Activated CD8-positive, alpha-beta T cell treated with anti-CD3 and anti-CD28 coated beads, Interleukin-2, amount 10 ng/mL, durations not matched to agents 7 days and 5 days (primary cell): Measurements from ENCODE around the gene EPO. TPM values are rescaled to one million over a fixed set of nuclear protein-coding genes. Genes with fewer than 3 reads are reported as not detected.

Source experiments
- ATAC-seq: fragments of 150-1000 bp; cut with Tn5 transposase; one replicate; pipeline ENCODE4 v1.10.0; 2021; ENCODE audit warnings: moderate library complexity
- CTCF ChIA-PET: fragments of 350-600 bp; sonication (Branson Sonifier 250); formaldehyde crosslinking; loops from one replicate; lab custom pipeline; 2021; ENCODE audit warnings: antibody characterized with exemption; lab: Charles Lee
- POLR2A ChIA-PET: fragments of 350-600 bp; sonication (Branson Sonifier 250); formaldehyde crosslinking; loops from one replicate; lab custom pipeline; 2021; ENCODE audit warnings: antibody characterized with exemption; lab: Charles Lee
- DNase-seq: peaks from one replicate; pipeline ENCODE4 v3.0.0-alpha.2; 2020
- H3K27ac Mint-ChIP-seq: one replicate; pipeline ENCODE4 v1.8.0; 2021; ENCODE audit warnings: mild to moderate bottlenecking, mixed read lengths
- H3K27me3 Mint-ChIP-seq: one replicate; pipeline ENCODE4 v1.8.0; 2021; ENCODE audit warnings: low read depth, mixed read lengths
- H3K36me3 Mint-ChIP-seq: one replicate; pipeline ENCODE4 v1.8.0; 2021; ENCODE audit warnings: low read depth, mixed read lengths
- H3K4me1 Mint-ChIP-seq: one replicate; pipeline ENCODE4 v1.8.0; 2021; ENCODE audit warnings: low read depth, mixed read lengths
- H3K4me3 Mint-ChIP-seq: one replicate; pipeline ENCODE4 v1.8.0; 2021; ENCODE audit warnings: mild to moderate bottlenecking, mixed read lengths
- H3K9me3 Mint-ChIP-seq: one replicate; pipeline ENCODE4 v1.8.0; 2022; ENCODE audit warnings: mixed read lengths; ENCODE audit not compliant: insufficient read depth
- total RNA-seq, 2 experiments: library from RNA; stranded (reverse); gene quantifications; one replicate each; pipeline ENCODE4 v1.2.3, GENCODE V29; 2021

EPO gene
- total RNA-seq, 2 experiments from 2014 or later = not detected

- DNase-seq = no peak
- POLR2A ChIA-PET = interaction anchor here (1.1 to 1.7 kb wide), 2 partner anchors 9 to 68 kb away, joined by 3 to 5 read pairs; no protein-coding TSS in a partner anchor
- Mint-ChIP-seq H3K36me3 (peaks cover 31% of the 10 kb centered on the region), H3K27me3 (no peaks in the 10 kb centered on the region), H3K4me3 (no peak overlapping the region), H3K27ac (no peak overlapping the region), H3K4me1 (peaks cover 20% of the 10 kb centered on the region), H3K9me3 (no peaks in the 10 kb centered on the region)
- CTCF ChIA-PET = interaction anchor here (0.8 to 6.1 kb wide), 4 partner anchors 8 to 124 kb away, joined by 3 to 38 read pairs (median 7); partner anchors contain the start of gene POP7
- ATAC-seq = no peak
These were observed 36.4 kb upstream of the EPO start for GRCh38 chr7:100683659-100684533.

- H3K4me1 Mint-ChIP-seq = peaks cover 20% of the 10 kb centered on the region
- ChIA-PET CTCF (interaction anchor here (0.8 to 6.1 kb wide), 3 partner anchors 8 to 72 kb away, joined by 3 to 38 read pairs (median 3); partner anchors contain the start of gene MOSPD3), POLR2A (interaction anchor here (1.4 kb wide), 1 partner anchor 7 kb away, joined by 4 read pairs; no protein-coding TSS in a partner anchor)
- H3K27ac Mint-ChIP-seq = no peak overlapping the region
- no peaks in the 10 kb centered on the region for H3K27me3 Mint-ChIP-seq
- peaks cover 30% of the 10 kb centered on the region for H3K36me3 Mint-ChIP-seq
- ATAC-seq = no peak
- H3K9me3 Mint-ChIP-seq = no peaks in the 10 kb centered on the region
- H3K4me3 Mint-ChIP-seq = no peak overlapping the region
- no peak for DNase-seq
These were observed 35.7 kb upstream of the EPO start for GRCh38 chr7:100684534-100685042.

- ChIA-PET CTCF (interaction anchor here (0.8 to 6.1 kb wide), 3 partner anchors 7 to 73 kb away, joined by 3 to 38 read pairs (median 3); partner anchors contain the start of gene MOSPD3), POLR2A (interaction anchor here (1.4 kb wide), 1 partner anchor 8 kb away, joined by 4 read pairs; no protein-coding TSS in a partner anchor)
- no peak for ATAC-seq
- H3K4me3 Mint-ChIP-seq = no peak overlapping the region
- DNase-seq = no peak
- no peaks in the 10 kb centered on the region for H3K9me3 Mint-ChIP-seq
- no peak overlapping the region for H3K27ac Mint-ChIP-seq
- peaks cover 18% of the 10 kb centered on the region for H3K4me1 Mint-ChIP-seq
- H3K36me3 Mint-ChIP-seq = peaks cover 27% of the 10 kb centered on the region
- no peaks in the 10 kb centered on the region for H3K27me3 Mint-ChIP-seq
These were observed 35.1 kb upstream of the EPO start for GRCh38 chr7:100685049-100685605.

- Mint-ChIP-seq H3K36me3 (peaks cover 27% of the 10 kb centered on the region), H3K4me3 (no peak overlapping the region), H3K27ac (no peak overlapping the region), H3K27me3 (no peaks in the 10 kb centered on the region), H3K9me3 (no peaks in the 10 kb centered on the region), H3K4me1 (peaks cover 12% of the 10 kb centered on the region)
- DNase-seq (no peak), ATAC-seq (no peak)
- ChIA-PET POLR2A (interaction anchor here (1.4 kb wide), 1 partner anchor 8 kb away, joined by 4 read pairs; no protein-coding TSS in a partner anchor), CTCF (no interaction called here)
These were observed 34.6 kb upstream of the EPO start for GRCh38 chr7:100685631-100686145.

GRCh38 chr7:100686201-100686821 lies 34.0 kb upstream of the EPO start:
- Mint-ChIP-seq H3K27ac (no peak overlapping the region), H3K4me1 (peaks cover 14% of the 10 kb centered on the region), H3K9me3 (no peaks in the 10 kb centered on the region), H3K36me3 (peaks cover 27% of the 10 kb centered on the region), H3K27me3 (no peaks in the 10 kb centered on the region), H3K4me3 (no peak overlapping the region)
- no peak for DNase-seq
- ATAC-seq = no peak
- ChIA-PET POLR2A (interaction anchor here (1.4 kb wide), 1 partner anchor 9 kb away, joined by 4 read pairs; no protein-coding TSS in a partner anchor), CTCF (no interaction called here)

GRCh38 chr7:100686822-100687211 lies 33.5 kb upstream of the EPO start:
- H3K9me3 Mint-ChIP-seq = no peaks in the 10 kb centered on the region
- H3K27me3 Mint-ChIP-seq = no peaks in the 10 kb centered on the region
- H3K4me1 Mint-ChIP-seq = peaks cover 14% of the 10 kb centered on the region
- no peak for ATAC-seq
- H3K27ac Mint-ChIP-seq = no peak overlapping the region
- DNase-seq = no peak
- ChIA-PET POLR2A (no interaction called here), CTCF (no interaction called here)
- peaks cover 23% of the 10 kb centered on the region for H3K36me3 Mint-ChIP-seq
- no peak overlapping the region for H3K4me3 Mint-ChIP-seq

- POLR2A ChIA-PET = no interaction called here
- Mint-ChIP-seq H3K9me3 (no peaks in the 10 kb centered on the region), H3K27ac (no peak overlapping the region), H3K4me1 (peaks cover 17% of the 10 kb centered on the region), H3K4me3 (no peak overlapping the region), H3K27me3 (no peaks in the 10 kb centered on the region), H3K36me3 (peaks cover 23% of the 10 kb centered on the region)
- no peak for ATAC-seq
- CTCF ChIA-PET = no interaction called here
- DNase-seq = no peak
These were observed 33.0 kb upstream of the EPO start for GRCh38 chr7:100687261-100687660.

GRCh38 chr7:100687751-100688300 lies 32.4 kb upstream of the EPO start:
- Mint-ChIP-seq H3K36me3 (peaks cover 23% of the 10 kb centered on the region), H3K27me3 (no peaks in the 10 kb centered on the region), H3K4me1 (peaks cover 23% of the 10 kb centered on the region), H3K4me3 (no peak overlapping the region), H3K27ac (no peak overlapping the region), H3K9me3 (no peaks in the 10 kb centered on the region)
- CTCF ChIA-PET = no interaction called here
- no peak for DNase-seq
- POLR2A ChIA-PET = interaction anchor here (1.3 kb wide), 1 partner anchor 102 kb away, joined by 5 read pairs; the partner anchor contains the start of genes FBXO24 and LRCH4
- ATAC-seq = no peak

GRCh38 chr7:100688326-100688860 lies 31.9 kb upstream of the EPO start:
- POLR2A ChIA-PET = interaction anchor here (1.3 kb wide), 1 partner anchor 102 kb away, joined by 5 read pairs; the partner anchor contains the start of genes FBXO24 and LRCH4

GRCh38 chr7:100689230-100690135 lies 30.8 kb upstream of the EPO start:
- Mint-ChIP-seq H3K27me3 (no peaks in the 10 kb centered on the region), H3K4me1 (peaks cover 28% of the 10 kb centered on the region), H3K27ac (peak overlapping the region; percentile 39), H3K4me3 (no peak overlapping the region), H3K9me3 (no peaks in the 10 kb centered on the region), H3K36me3 (peaks cover 21% of the 10 kb centered on the region)
- ChIA-PET POLR2A (interaction anchor here (2.4 kb wide), 1 partner anchor 9 kb away, joined by 9 read pairs; no protein-coding TSS in a partner anchor), CTCF (interaction anchor here (0.7 to 9.0 kb wide), 6 partner anchors 15 to 162 kb away, joined by 3 to 128 read pairs (median 12); partner anchors contain the start of genes POP7 and SLC12A9)
- ATAC-seq (no peak), DNase-seq (no peak)

More at GRCh38 chr7:100688326-100688860, 31.9 kb upstream of the EPO start:
- no peak overlapping the region for H3K27ac Mint-ChIP-seq
- DNase-seq (no peak), ATAC-seq (no peak)
- H3K9me3 Mint-ChIP-seq = no peaks in the 10 kb centered on the region
- H3K36me3 Mint-ChIP-seq = peaks cover 23% of the 10 kb centered on the region
- CTCF ChIA-PET = interaction anchor here (5.0 to 9.0 kb wide), 2 partner anchors 16 to 163 kb away, joined by 21 to 128 read pairs; partner anchors contain the start of genes POP7 and SLC12A9
- no peaks in the 10 kb centered on the region for H3K27me3 Mint-ChIP-seq
- no peak overlapping the region for H3K4me3 Mint-ChIP-seq
- peaks cover 28% of the 10 kb centered on the region for H3K4me1 Mint-ChIP-seq
